ENCODE results near the gene TATDN2. TPM values are rescaled to one million over a fixed set of nuclear protein-coding genes. Genes with fewer than 3 reads are reported as not detected.

The TATDN2 gene
- total RNA-seq = 18.8 TPM

DNA sequence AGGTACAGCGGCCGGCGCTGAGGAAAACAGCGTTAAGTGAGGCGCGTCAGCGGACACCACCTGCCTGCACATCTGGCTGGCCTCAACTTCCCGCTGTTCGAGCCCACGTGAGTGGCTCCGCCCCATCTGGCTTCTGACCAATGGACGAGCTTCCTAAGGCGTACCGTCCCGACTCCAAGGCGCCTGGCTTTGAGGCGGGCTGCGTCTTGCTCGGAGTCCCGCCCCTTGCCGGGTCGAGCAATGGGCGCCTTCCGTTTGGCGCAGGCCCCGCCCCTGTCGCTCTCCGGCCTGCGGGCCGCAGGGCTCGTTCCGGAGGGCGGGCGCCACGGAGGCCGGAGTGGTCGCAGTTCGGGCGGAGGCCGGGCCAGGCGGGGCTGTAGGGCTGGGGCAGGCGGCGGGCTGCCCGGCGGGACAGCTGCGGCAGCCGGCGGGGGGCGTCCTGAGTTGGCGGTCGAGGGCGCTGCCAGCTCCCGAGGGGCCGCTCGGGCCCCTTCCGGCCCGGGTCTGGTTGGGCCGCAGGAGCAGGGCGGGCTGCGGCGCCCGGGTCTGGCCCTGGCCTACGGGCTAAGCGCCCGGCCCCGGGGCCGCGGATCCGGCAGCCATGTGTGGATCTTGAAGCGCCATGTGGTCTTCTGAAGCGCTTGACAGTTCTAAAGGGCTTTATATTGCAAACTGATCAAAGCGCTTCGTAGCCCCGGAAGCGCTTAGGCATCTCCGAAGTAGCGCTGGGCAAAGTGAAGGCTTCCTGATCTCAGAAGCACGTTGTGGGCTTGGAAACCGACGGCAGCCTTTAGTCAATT, at the start of gene TATDN2:
Gene TATDN2 (plus strand): TSS at position 276 of the 800 bp plus-strand sequence. CDS start 742 bp downstream, outside the sequence.
- DNase-seq = peak; percentile 87

DNA sequence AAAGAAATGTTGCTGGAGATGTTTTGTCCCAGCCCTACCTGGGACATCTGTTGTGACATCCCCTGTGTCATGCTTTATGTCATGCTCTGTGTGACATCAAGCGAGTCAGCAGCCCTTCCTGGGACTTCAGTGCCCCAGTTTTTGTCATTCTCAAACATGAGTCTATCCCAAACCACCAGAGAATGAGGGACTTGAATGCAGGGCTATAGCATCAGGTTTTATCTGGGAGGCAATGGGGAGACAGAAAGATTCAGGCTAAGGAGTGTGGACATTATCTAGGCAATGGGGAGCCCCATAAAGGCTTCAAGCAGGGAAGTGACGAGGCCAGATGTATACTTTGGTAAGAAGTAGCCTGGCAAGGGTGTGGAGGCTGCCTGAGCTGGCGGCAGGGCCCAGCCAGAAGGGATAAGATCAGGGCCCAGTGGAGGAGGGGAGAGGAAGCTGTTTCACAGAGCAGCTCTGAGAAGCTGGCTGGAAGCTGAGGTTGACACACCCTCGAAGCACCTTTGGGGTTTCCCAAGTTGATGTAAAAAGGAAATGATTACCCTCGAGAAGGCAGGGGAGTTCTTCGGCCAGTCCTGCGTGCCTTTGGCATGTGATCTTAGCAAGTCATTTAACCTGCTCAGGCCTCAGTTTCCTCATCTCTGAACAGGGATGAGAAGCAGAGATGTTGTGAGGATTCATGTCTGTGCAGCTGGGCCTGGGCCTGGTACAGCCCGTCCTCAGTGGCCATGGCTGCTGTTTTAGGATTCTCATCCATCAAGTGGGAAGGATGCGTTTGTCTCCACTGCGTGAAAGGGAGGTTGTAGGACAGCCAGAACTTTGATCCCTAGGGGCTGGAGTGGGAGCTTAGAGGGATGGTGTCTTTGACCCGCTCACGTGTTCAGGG, 49.3 kb upstream of the TATDN2 start:
- no peak for DNase-seq

- no peak for DNase-seq
These were observed 43.3 kb upstream of the TATDN2 start for GRCh38 chr3:10204921-10205320.

- no peak for DNase-seq
These were observed 42.7 kb upstream of the TATDN2 start for GRCh38 chr3:10205451-10206165.

DNA sequence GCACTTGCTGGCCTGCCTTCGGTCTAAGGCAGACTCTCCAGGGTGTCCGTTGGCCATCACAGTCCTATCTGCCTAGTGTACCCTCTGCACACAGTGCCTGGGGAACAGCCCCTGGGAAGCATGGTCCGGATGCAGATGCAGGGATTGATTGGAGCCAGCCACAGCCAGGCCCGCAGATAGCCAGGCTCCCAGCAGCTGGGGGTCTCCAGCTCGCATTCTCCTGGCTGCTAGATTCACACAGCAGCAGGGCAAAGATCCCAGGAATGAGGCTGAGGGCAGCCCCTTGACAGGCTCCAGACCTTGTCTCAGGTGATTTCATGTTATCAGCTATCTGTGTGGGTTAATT, 42.1 kb upstream of the TATDN2 start:
- no peak for DNase-seq

DNA sequence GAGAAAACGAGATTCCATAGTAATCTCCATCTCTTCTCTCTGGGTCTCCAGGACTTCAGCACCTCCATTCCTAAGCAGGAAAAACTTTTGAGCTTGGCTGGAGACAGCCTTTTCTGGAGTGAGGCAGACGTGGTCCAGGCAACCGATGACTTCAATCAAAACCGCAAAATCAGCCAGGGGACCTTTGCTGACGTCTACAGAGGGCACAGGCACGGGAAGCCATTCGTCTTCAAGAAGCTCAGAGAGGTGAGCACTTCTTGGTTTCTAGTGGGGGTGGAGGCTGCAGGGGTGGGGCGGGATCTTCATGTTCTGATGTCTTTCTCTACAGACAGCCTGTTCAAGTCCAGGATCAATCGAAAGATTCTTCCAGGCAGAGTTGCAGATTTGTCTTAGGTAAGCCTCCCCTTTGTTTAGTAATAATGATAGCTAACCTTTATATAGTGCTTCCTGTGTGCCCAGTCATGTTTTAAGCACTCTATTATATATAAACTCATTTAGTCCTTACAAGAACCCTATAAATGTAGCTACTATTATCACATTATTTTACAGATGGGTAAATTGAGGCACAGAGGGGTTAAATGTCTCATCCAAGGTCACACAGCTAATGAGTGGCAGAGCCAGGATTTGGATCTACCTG, 35.0 kb upstream of the TATDN2 start:
- no peak for DNase-seq

GRCh38 chr3:10215578-10216368, 32.5 kb upstream of the TATDN2 start:
- DNase-seq = no peak

DNA sequence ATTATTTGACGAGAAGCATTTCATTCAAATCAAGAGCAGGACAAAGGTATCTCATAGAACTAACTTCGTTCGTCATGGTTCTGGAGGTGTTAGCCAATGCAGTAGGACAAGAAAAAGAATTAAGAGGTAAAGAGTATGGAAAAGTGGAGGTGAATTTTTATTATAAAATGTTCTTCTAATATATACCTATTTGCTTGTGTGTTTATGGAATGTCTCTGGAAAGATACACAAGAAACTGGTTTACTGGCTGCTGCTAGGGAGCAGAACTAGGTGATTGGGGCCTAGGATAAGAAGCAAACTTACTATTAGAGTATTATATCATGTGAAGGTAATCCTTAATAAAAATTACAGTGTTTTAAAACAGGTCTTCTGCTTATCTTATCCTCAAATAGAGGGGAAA, 30.9 kb upstream of the TATDN2 start:
- DNase-seq = no peak

- no peak for DNase-seq
These were observed 28.5 kb upstream of the TATDN2 start for GRCh38 chr3:10219737-10220136.

DNA sequence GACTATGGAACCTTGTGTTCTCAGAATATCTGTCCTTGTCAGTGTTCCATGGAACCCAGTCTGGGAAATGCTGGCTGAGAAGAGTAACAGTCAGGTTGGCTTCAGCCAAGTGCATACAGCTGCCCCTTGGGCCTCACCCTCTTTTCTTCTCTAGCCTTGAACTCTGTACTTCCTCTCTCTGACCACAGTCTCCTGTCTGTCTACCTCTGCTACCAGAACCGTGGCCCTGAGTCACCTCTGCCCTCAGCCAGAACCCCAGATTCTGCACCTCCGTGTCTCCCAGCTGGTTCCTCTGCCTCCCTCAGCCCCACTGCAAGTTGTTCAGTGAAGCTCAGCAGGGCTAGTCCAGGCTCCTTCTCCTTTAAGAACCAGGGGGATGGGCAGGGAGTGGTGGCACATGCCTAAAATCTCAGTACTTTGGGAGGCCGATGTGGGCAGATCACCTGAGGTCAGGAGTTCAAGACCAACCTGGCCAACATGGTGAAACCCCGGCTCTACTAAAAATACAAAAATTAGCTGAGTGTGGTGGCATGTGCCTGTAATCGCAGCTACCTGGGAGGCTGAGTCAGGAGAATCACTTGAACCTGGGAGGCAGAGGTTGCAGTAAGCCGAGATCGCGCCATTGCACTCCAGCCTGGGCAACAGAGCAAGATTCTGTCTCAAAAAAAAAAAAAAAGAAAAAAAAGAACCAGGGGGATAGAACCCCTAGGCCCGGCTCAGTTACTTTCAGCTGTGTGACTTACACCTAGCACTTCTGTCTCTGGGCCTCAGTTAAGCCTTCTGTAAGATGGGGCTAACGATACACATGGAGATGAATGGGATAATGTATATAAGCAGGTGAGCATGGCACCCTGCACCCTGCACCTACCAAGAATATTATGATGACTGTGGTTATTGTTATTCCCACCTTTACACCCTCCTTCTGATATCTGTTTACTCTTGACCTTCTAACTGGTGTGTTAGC, 24.3 kb upstream of the TATDN2 start:
- DNase-seq = no peak

DNA sequence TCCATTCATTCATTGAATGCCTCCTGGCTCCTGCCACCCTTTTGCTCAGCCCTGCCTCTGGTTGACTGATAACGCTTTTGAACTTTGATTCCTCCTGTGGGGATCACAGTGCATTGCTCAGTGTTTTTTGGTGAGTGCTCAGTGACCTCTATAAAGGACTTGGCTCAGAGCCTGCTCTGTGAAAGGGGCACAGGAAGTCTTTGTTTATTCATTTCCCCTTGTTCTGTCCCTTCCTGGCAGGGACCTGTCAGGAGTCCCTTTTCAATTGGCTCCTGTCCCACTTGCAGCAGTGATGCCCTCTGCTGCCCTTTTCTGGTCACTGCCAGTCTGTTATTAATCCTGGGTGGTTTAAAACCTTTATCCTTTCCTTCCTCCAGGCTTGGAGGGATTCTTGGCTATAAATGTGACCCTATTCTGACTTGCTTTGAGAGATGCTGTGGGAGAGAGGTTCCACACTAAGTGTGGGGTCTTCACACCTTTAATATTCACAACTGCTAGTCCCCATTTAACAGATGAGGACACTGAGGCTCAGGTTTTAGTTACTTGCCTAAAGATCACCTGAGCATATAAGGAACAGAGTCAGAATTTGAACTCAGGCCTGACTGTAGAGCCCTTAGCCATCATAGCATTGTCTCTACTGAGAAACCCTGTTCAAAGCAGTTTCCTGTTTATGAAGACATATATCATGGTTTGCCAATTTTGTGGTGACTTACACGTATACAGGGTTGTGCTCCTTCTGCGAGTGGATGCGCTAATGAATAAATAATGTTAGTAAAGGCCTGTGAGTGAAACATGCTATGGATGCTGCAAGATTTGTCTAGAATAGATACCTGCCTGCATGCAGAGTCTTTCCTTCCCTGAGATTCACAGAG, 23.2 kb upstream of the TATDN2 start:
- DNase-seq = peak; percentile 33

DNA sequence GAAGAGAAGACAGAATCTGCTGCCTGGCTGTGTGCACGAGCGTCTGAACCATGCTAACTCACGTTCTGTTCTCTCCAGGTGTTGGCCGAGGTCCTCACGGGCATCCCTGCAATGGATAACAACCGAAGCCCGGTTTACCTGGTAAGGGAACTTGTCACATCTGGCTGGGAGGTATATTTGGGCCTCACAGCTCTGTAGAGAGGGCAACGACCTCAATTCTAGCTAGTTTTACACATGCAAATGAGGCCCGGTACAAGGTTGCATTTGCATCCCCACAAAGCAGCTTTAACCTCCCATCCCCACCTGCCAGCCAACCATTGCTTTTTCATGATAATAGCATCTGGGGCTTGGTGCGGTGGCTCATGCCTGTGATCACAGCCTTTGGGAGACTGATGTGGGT, 22.0 kb upstream of the TATDN2 start:
- DNase-seq = no peak

GRCh38 chr3:10228248-10228950, 19.9 kb upstream of the TATDN2 start:
- DNase-seq = no peak

- DNase-seq = no peak
These were observed 18.7 kb upstream of the TATDN2 start for GRCh38 chr3:10229576-10229975.

DNA sequence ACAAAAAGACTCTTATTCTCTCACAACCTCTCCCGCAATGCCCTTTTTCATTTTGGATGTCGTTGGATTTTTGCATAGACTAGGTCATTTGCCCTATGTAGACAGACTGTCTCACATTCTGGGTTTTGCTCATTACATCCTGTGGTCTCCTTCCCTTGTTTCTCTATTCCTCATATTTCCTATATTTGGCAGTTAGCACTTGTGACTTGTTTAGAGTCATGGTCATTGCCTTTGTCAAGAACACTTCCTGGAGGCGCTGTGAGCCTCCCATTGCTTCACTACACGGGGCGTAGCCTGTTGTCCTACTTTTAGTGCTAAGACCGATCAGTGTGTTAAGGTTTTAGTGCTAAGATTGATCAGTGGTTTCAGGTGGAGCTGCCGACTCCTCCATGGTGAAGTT, 16.1 kb upstream of the TATDN2 start:
- DNase-seq = no peak

DNA sequence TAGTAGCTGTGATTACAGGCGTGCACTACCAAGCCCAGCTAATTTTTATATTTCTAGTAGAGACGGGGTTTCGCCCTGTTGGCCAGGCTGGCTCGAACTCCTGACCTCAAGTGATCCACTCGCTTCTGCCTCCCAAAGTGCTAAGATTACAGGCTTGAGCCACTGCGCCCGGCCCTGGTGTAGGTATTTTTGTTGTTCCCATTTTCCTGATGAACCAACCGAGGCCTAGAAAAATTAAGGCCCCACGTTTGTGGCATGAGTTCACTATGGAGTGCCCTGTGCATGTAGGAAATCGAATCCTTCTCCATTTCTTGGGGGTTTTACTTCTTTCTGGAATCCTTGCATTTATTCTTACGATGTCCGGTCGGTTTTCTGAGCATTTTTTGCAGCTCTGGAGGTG, 14.3 kb upstream of the TATDN2 start:
- no peak for DNase-seq

GRCh38 chr3:10234526-10235230, 13.6 kb upstream of the TATDN2 start:
- DNase-seq = no peak

GRCh38 chr3:10235551-10235950, 12.7 kb upstream of the TATDN2 start:
- no peak for DNase-seq
